ENCODE results near the gene ZNF576. TPM values are rescaled to one million over a fixed set of nuclear protein-coding genes. Genes with fewer than 3 reads are reported as not detected.
"Not testable (repeated sequence)": the region's sequence is repeated elsewhere in the genome, so short reads cannot be mapped to it uniquely, and the experiment has no call there.

The ZNF576 gene
- total RNA-seq, 1 donor from 2014 or later = 6.8 TPM

- Histone ChIP-seq H3K27ac (ENCODE audit: low read depth, low read length) (no peak overlapping the region), H3K9ac (ENCODE audit: low read depth in 1 of 3, low read length in 3 of 3) (no peak overlapping the region), H3K27me3 (ENCODE audit: control insufficient read depth in 3 of 3, insufficient read depth in 3 of 3, low read length in 3 of 3) (peaks cover 3 to 5% (median 5%) of the 10 kb centered on the region in 3 donors), H3K9me3 (ENCODE audit: control insufficient read depth in 3 of 3, low read length in 3 of 3) (no peaks in the 10 kb centered on the region), H3K4me1 (ENCODE audit: control insufficient read depth in 3 of 3, insufficient read depth in 3 of 3, low read length in 3 of 3) (peaks cover 3 to 8% (median 5%) of the 10 kb centered on the region in 3 donors), H3K36me3 (ENCODE audit: control insufficient read depth in 3 of 3, insufficient read depth in 3 of 3, low read length in 3 of 3) (no peaks in the 10 kb centered on the region), H3K4me3 (ENCODE audit: low read length in 3 of 3) (no peak overlapping the region)
Observed at GRCh38 chr19:43624933-43625332, 28.5 kb downstream of the ZNF576 start.

- Histone ChIP-seq H3K27me3 (ENCODE audit: control insufficient read depth in 3 of 3, insufficient read depth in 3 of 3, low read length in 3 of 3) (peaks cover 3 to 5% (median 5%) of the 10 kb centered on the region in 3 donors), H3K4me1 (ENCODE audit: control insufficient read depth in 3 of 3, insufficient read depth in 3 of 3, low read length in 3 of 3) (no peaks in the 10 kb centered on the region), H3K36me3 (ENCODE audit: control insufficient read depth in 3 of 3, insufficient read depth in 3 of 3, low read length in 3 of 3) (no peaks in the 10 kb centered on the region), H3K4me3 (ENCODE audit: low read length in 3 of 3) (no peak overlapping the region), H3K9ac (ENCODE audit: low read depth in 1 of 3, low read length in 3 of 3) (no peak overlapping the region), H3K9me3 (ENCODE audit: control insufficient read depth in 3 of 3, low read length in 3 of 3) (no peaks in the 10 kb centered on the region), H3K27ac (ENCODE audit: low read depth, low read length) (no peak overlapping the region)
Observed at GRCh38 chr19:43625918-43626579, 29.7 kb downstream of the ZNF576 start.

GRCh38 chr19:43626838-43627237 lies 30.4 kb downstream of the ZNF576 start:
- no peaks in the 10 kb centered on the region for H3K4me1 ChIP-seq (ENCODE audit: control insufficient read depth in 3 of 3, insufficient read depth in 3 of 3, low read length in 3 of 3)
- no peaks in the 10 kb centered on the region for H3K36me3 ChIP-seq (ENCODE audit: control insufficient read depth in 3 of 3, insufficient read depth in 3 of 3, low read length in 3 of 3)
- no peak overlapping the region for H3K27ac ChIP-seq (ENCODE audit: low read depth, low read length)
- H3K9me3 ChIP-seq (ENCODE audit: control insufficient read depth in 3 of 3, low read length in 3 of 3) = no peaks in the 10 kb centered on the region
- no peak overlapping the region for H3K9ac ChIP-seq (ENCODE audit: low read depth in 1 of 3, low read length in 3 of 3)
- H3K27me3 ChIP-seq (ENCODE audit: control insufficient read depth in 3 of 3, insufficient read depth in 3 of 3, low read length in 3 of 3) = peaks cover 3 to 5% (median 5%) of the 10 kb centered on the region in 3 donors
- no peak overlapping the region for H3K4me3 ChIP-seq (ENCODE audit: low read length in 3 of 3)

- H3K9ac ChIP-seq (ENCODE audit: low read depth in 1 of 3, low read length in 3 of 3) = no peak overlapping the region
- H3K4me1 ChIP-seq (ENCODE audit: control insufficient read depth in 3 of 3, insufficient read depth in 3 of 3, low read length in 3 of 3) = no peaks in the 10 kb centered on the region
- H3K9me3 ChIP-seq (ENCODE audit: control insufficient read depth in 3 of 3, low read length in 3 of 3) = no peaks in the 10 kb centered on the region
- no peaks in the 10 kb centered on the region for H3K36me3 ChIP-seq (ENCODE audit: control insufficient read depth in 3 of 3, insufficient read depth in 3 of 3, low read length in 3 of 3)
- H3K27me3 ChIP-seq (ENCODE audit: control insufficient read depth in 3 of 3, insufficient read depth in 3 of 3, low read length in 3 of 3) = peaks cover 3 to 5% (median 5%) of the 10 kb centered on the region in 3 donors
- no peak overlapping the region for H3K27ac ChIP-seq (ENCODE audit: low read depth, low read length)
- H3K4me3 ChIP-seq (ENCODE audit: low read length in 3 of 3) = no peak overlapping the region
Observed at GRCh38 chr19:43628646-43629326, 32.4 kb downstream of the ZNF576 start.

- H3K27me3 ChIP-seq (ENCODE audit: control insufficient read depth in 3 of 3, insufficient read depth in 3 of 3, low read length in 3 of 3) = peaks cover 0 to 10% (median 7%) of the 10 kb centered on the region in 3 donors
- no peaks in the 10 kb centered on the region for H3K36me3 ChIP-seq (ENCODE audit: control insufficient read depth in 3 of 3, insufficient read depth in 3 of 3, low read length in 3 of 3)
- H3K9ac ChIP-seq (ENCODE audit: low read depth in 1 of 3, low read length in 3 of 3) = no peak overlapping the region
- H3K4me1 ChIP-seq (ENCODE audit: control insufficient read depth in 3 of 3, insufficient read depth in 3 of 3, low read length in 3 of 3) = no peaks in the 10 kb centered on the region
- no peaks in the 10 kb centered on the region for H3K9me3 ChIP-seq (ENCODE audit: control insufficient read depth in 3 of 3, low read length in 3 of 3)
- H3K4me3 ChIP-seq (ENCODE audit: low read length in 3 of 3) = no peak overlapping the region
- H3K27ac ChIP-seq (ENCODE audit: low read depth, low read length) = no peak overlapping the region
Observed at GRCh38 chr19:43631491-43631890, 35.1 kb downstream of the ZNF576 start.

GRCh38 chr19:43633520-43633919 lies 37.1 kb downstream of the ZNF576 start:
- Histone ChIP-seq H3K27me3 (ENCODE audit: control insufficient read depth in 3 of 3, insufficient read depth in 3 of 3, low read length in 3 of 3) (peaks cover 6 to 10% (median 7%) of the 10 kb centered on the region in 3 donors), H3K9ac (ENCODE audit: low read depth in 1 of 3, low read length in 3 of 3) (no peak overlapping the region), H3K4me3 (ENCODE audit: low read length in 3 of 3) (no peak overlapping the region), H3K36me3 (ENCODE audit: control insufficient read depth in 3 of 3, insufficient read depth in 3 of 3, low read length in 3 of 3) (no peaks in the 10 kb centered on the region), H3K4me1 (ENCODE audit: control insufficient read depth in 3 of 3, insufficient read depth in 3 of 3, low read length in 3 of 3) (no peaks in the 10 kb centered on the region), H3K27ac (ENCODE audit: low read depth, low read length) (no peak overlapping the region), H3K9me3 (ENCODE audit: control insufficient read depth in 3 of 3, low read length in 3 of 3) (no peaks in the 10 kb centered on the region)

- H3K27me3 ChIP-seq (ENCODE audit: control insufficient read depth in 3 of 3, insufficient read depth in 3 of 3, low read length in 3 of 3) = peaks cover 6 to 15% (median 12%) of the 10 kb centered on the region in 3 donors
- H3K27ac ChIP-seq (ENCODE audit: low read depth, low read length) = no peak overlapping the region
- H3K4me1 ChIP-seq (ENCODE audit: control insufficient read depth in 3 of 3, insufficient read depth in 3 of 3, low read length in 3 of 3) = peaks cover 0 to 3% (median 1%) of the 10 kb centered on the region in 3 donors
- H3K9me3 ChIP-seq (ENCODE audit: control insufficient read depth in 3 of 3, low read length in 3 of 3) = no peaks in the 10 kb centered on the region
- no peak overlapping the region for H3K4me3 ChIP-seq (ENCODE audit: low read length in 3 of 3)
- H3K36me3 ChIP-seq (ENCODE audit: control insufficient read depth in 3 of 3, insufficient read depth in 3 of 3, low read length in 3 of 3) = no peaks in the 10 kb centered on the region
- no peak overlapping the region for H3K9ac ChIP-seq (ENCODE audit: low read depth in 1 of 3, low read length in 3 of 3)
Observed at GRCh38 chr19:43634068-43634467, 37.7 kb downstream of the ZNF576 start.

- Histone ChIP-seq H3K9me3 (ENCODE audit: control insufficient read depth in 3 of 3, low read length in 3 of 3) (no peaks in the 10 kb centered on the region), H3K9ac (ENCODE audit: low read depth in 1 of 3, low read length in 3 of 3) (no peak overlapping the region), H3K36me3 (ENCODE audit: control insufficient read depth in 3 of 3, insufficient read depth in 3 of 3, low read length in 3 of 3) (no peaks in the 10 kb centered on the region), H3K4me1 (ENCODE audit: control insufficient read depth in 3 of 3, insufficient read depth in 3 of 3, low read length in 3 of 3) (peaks cover 0 to 4% (median 3%) of the 10 kb centered on the region in 3 donors), H3K4me3 (ENCODE audit: low read length in 3 of 3) (no peak overlapping the region), H3K27me3 (ENCODE audit: control insufficient read depth in 3 of 3, insufficient read depth in 3 of 3, low read length in 3 of 3) (peaks cover 6 to 17% (median 14%) of the 10 kb centered on the region in 3 donors), H3K27ac (ENCODE audit: low read depth, low read length) (no peak overlapping the region)
Observed at GRCh38 chr19:43634506-43634871, 38.1 kb downstream of the ZNF576 start.

- Histone ChIP-seq H3K27me3 (ENCODE audit: control insufficient read depth in 3 of 3, insufficient read depth in 3 of 3, low read length in 3 of 3) (peaks cover 6 to 18% (median 15%) of the 10 kb centered on the region in 3 donors), H3K4me1 (ENCODE audit: control insufficient read depth in 3 of 3, insufficient read depth in 3 of 3, low read length in 3 of 3) (peaks cover 2 to 6% (median 5%) of the 10 kb centered on the region in 3 donors), H3K36me3 (ENCODE audit: control insufficient read depth in 3 of 3, insufficient read depth in 3 of 3, low read length in 3 of 3) (no peaks in the 10 kb centered on the region), H3K9me3 (ENCODE audit: control insufficient read depth in 3 of 3, low read length in 3 of 3) (no peaks in the 10 kb centered on the region), H3K4me3 (ENCODE audit: low read length in 3 of 3) (no peak overlapping the region), H3K27ac (ENCODE audit: low read depth, low read length) (no peak overlapping the region), H3K9ac (ENCODE audit: low read depth in 1 of 3, low read length in 3 of 3) (no peak overlapping the region)
Observed at GRCh38 chr19:43634872-43635560, 38.6 kb downstream of the ZNF576 start.

GRCh38 chr19:43635561-43635940 lies 39.2 kb downstream of the ZNF576 start:
- H3K27me3 ChIP-seq (ENCODE audit: control insufficient read depth in 3 of 3, insufficient read depth in 3 of 3, low read length in 3 of 3) = peaks cover 10 to 24% (median 20%) of the 10 kb centered on the region in 3 donors
- not testable (repeated sequence) for H3K36me3 ChIP-seq (ENCODE audit: control insufficient read depth in 3 of 3, insufficient read depth in 3 of 3, low read length in 3 of 3); H3K27ac ChIP-seq (ENCODE audit: low read depth, low read length); H3K4me3 ChIP-seq (ENCODE audit: low read length in 3 of 3); H3K9me3 ChIP-seq (ENCODE audit: control insufficient read depth in 3 of 3, low read length in 3 of 3); H3K9ac ChIP-seq (ENCODE audit: low read depth in 1 of 3, low read length in 3 of 3)
- peaks cover 7 to 12% (median 9%) of the 10 kb centered on the region in 3 donors for H3K4me1 ChIP-seq (ENCODE audit: control insufficient read depth in 3 of 3, insufficient read depth in 3 of 3, low read length in 3 of 3)
